H1 (cell line): Measurements from ENCODE around the gene WIPF3. TPM values are rescaled to one million over a fixed set of nuclear protein-coding genes. Genes with fewer than 3 reads are reported as not detected.

ENCODE experiments used
- CTCF ChIA-PET: fragments of 300-600 bp; sonication (Branson Sonifier 250); formaldehyde crosslinking; loops from one replicate; lab custom pipeline; 2021; ENCODE audit not compliant: partially characterized antibody; lab: Charles Lee
- POLR2A ChIA-PET: fragments of 300-600 bp; sonication (Branson Sonifier 250); formaldehyde crosslinking; loops from one replicate; lab custom pipeline; 2021; ENCODE audit warnings: inconsistent platforms; ENCODE audit not compliant: partially characterized antibody; lab: Charles Lee
- DNase-seq, 2 experiments: peaks; one replicate each; pipeline versions ENCODE4 v3.0.0 to v3.0.0-alpha.2; 2010 to 2022; ENCODE audit warnings: low spot score in 2 of 2, low read depth in 1 of 2, mixed read lengths in 1 of 2
- FAIRE-seq: peaks from 2 replicates; lab custom pipeline; 2011; peaks lifted over from hg19 to GRCh38; lab: Jason Lieb, UNC
- H2AFZ ChIP-seq: 2 replicates; pipeline ENCODE4 v1.8.1; 2012; ENCODE audit warnings: low read length, inconsistent platforms
- H2AK5ac ChIP-seq: 2 replicates; pipeline ENCODE4 v1.6.1; 2013; ENCODE audit warnings: low read depth, low read length
- H2BK120ac ChIP-seq: replicated peaks from 2 replicates; pipeline ENCODE3; 2013; ENCODE audit warnings: low read depth, low read length, inconsistent platforms
- H2BK12ac ChIP-seq: 2 replicates; pipeline ENCODE4 v1.6.1; 2013; ENCODE audit warnings: low read depth, low read length
- H2BK15ac ChIP-seq: 2 replicates; pipeline ENCODE4 v1.6.1; 2013; ENCODE audit warnings: low read length
- H2BK20ac ChIP-seq: 2 replicates; pipeline ENCODE4 v1.6.1; 2013; ENCODE audit warnings: low read length
- H2BK5ac ChIP-seq: 2 replicates; pipeline ENCODE4 v1.6.1; 2013; ENCODE audit warnings: low read depth, low read length
- H3K14ac ChIP-seq: 2 replicates; pipeline ENCODE4 v1.6.1; 2013; ENCODE audit warnings: inconsistent platforms; ENCODE audit not compliant: insufficient read length
- H3K18ac ChIP-seq: 2 replicates; pipeline ENCODE4 v1.6.1; 2013; ENCODE audit warnings: low read length; ENCODE audit errors: extremely low read depth
- H3K23ac ChIP-seq: 2 replicates; pipeline ENCODE4 v1.6.1; 2013; ENCODE audit warnings: inconsistent platforms; ENCODE audit not compliant: insufficient read length
- H3K23me2 ChIP-seq: 2 replicates; pipeline ENCODE4 v1.6.1; 2013; ENCODE audit warnings: low read depth, low read length
- H3K27ac ChIP-seq: 2 replicates; pipeline ENCODE4 v1.6.1; 2011; ENCODE audit warnings: low read depth, low read length, inconsistent platforms
- H3K27me3 ChIP-seq, 4 experiments: replicated peaks in 1 of 4; 1 replicate in 1 of 4; 2 replicates in 3 of 4; pipeline versions ENCODE4 v1.6.1 to v1.8.1; 2011 to 2013; ENCODE audit warnings: low read length in 3 of 4, mild to moderate bottlenecking in 3 of 4, inconsistent platforms in 2 of 4, mixed read lengths in 2 of 4, moderate library complexity in 1 of 4; ENCODE audit not compliant: control insufficient read depth in 3 of 4, insufficient read depth in 3 of 4; ENCODE audit errors: extremely low read depth in 1 of 4
- H3K36me3 ChIP-seq, 4 experiments: 2 replicates each; pipeline versions ENCODE4 v1.6.1 to v1.8.1; 2011 to 2013; ENCODE audit warnings: mild to moderate bottlenecking in 4 of 4, low read length in 3 of 4, moderate library complexity in 2 of 4, control low read depth in 1 of 4, inconsistent platforms in 1 of 4; ENCODE audit not compliant: insufficient read depth in 4 of 4, control insufficient read depth in 2 of 4
- H3K4ac ChIP-seq: replicated peaks from 2 replicates; pipeline ENCODE3; 2013; ENCODE audit warnings: low read length, low read depth, mixed read lengths, inconsistent platforms; ENCODE audit not compliant: insufficient read length
- H3K4me1 ChIP-seq, 4 experiments: replicated peaks in 1 of 4; 1 replicate in 1 of 4; 2 replicates in 3 of 4; pipeline versions ENCODE4 v1.6.1 to v1.8.1; 2011 to 2013; ENCODE audit warnings: low read length in 3 of 4, inconsistent platforms in 2 of 4, mixed read lengths in 1 of 4; ENCODE audit not compliant: insufficient read depth in 4 of 4, control insufficient read depth in 3 of 4
- H3K4me2 ChIP-seq, 2 experiments: 2 replicates each; pipeline versions ENCODE4 v1.6.1 to v1.8.1; 2011 to 2013; ENCODE audit warnings: low read depth in 2 of 2, low read length in 2 of 2, control low read depth in 1 of 2, inconsistent platforms in 1 of 2, mild to moderate bottlenecking in 1 of 2; ENCODE audit not compliant: insufficient read depth in 1 of 2
- H3K4me3 ChIP-seq, 4 experiments: fragments of 200-600, 300-600 bp in 1 of 4; sonication (generic), shearing (Covaris generic), sonication (Bioruptor Twin) in 1 of 4; 2 replicates each; pipeline versions ENCODE4 v1.5.1 to v1.8.1; 2011 to 2016; ENCODE audit warnings: low read length in 4 of 4, low read depth in 3 of 4, control low read depth in 2 of 4, inconsistent platforms in 2 of 4, mild to moderate bottlenecking in 2 of 4, mixed read lengths in 1 of 4, moderate library complexity in 1 of 4; ENCODE audit not compliant: insufficient read depth in 2 of 4; ENCODE audit errors: extremely low read depth in 1 of 4
- H3K56ac ChIP-seq: replicated peaks from 2 replicates; pipeline ENCODE3; 2013; ENCODE audit warnings: low read depth, mild to moderate bottlenecking, mixed read lengths, low read length, inconsistent platforms; ENCODE audit not compliant: insufficient read length
- H3K79me1 ChIP-seq: 2 replicates; pipeline ENCODE4 v1.6.1; 2013; ENCODE audit warnings: low read depth, low read length, control low read depth
- H3K79me2 ChIP-seq, 2 experiments: 2 replicates each; pipeline versions ENCODE4 v1.6.1 to v1.8.1; 2012 to 2013; ENCODE audit warnings: low read length in 2 of 2, mild to moderate bottlenecking in 2 of 2, inconsistent platforms in 1 of 2; ENCODE audit not compliant: insufficient read depth in 2 of 2, control insufficient read depth in 1 of 2
- H3K9ac ChIP-seq, 4 experiments: replicated peaks in 1 of 4; 1 replicate in 1 of 4; 2 replicates in 3 of 4; pipeline versions ENCODE4 v1.6.1 to v1.8.1; 2011 to 2013; ENCODE audit warnings: low read depth in 3 of 4, low read length in 3 of 4, control low read depth in 2 of 4, mild to moderate bottlenecking in 2 of 4, moderate library complexity in 2 of 4, inconsistent platforms in 1 of 4; ENCODE audit errors: extremely low read depth in 1 of 4
- H3K9me3 ChIP-seq, 2 experiments: 2 replicates each; pipeline versions ENCODE4 v1.6.1 to v1.8.1; 2012 to 2013; ENCODE audit warnings: mild to moderate bottlenecking in 2 of 2, moderate library complexity in 2 of 2, control low read depth in 1 of 2, inconsistent platforms in 1 of 2, low read depth in 1 of 2, low read length in 1 of 2, mixed read lengths in 1 of 2; ENCODE audit not compliant: insufficient read depth in 2 of 2
- H4K20me1 ChIP-seq, 2 experiments: replicated peaks in 1 of 2; 2 replicates each; pipeline versions ENCODE3 to v1.8.1; 2011 to 2013; ENCODE audit warnings: inconsistent platforms in 2 of 2, low read length in 2 of 2, mild to moderate bottlenecking in 1 of 2; ENCODE audit not compliant: insufficient read depth in 2 of 2, control insufficient read depth in 1 of 2
- H4K5ac ChIP-seq: 2 replicates; pipeline ENCODE4 v1.6.1; 2013; ENCODE audit warnings: low read length, low read depth, mixed read lengths, inconsistent platforms; ENCODE audit not compliant: insufficient read length
- H4K8ac ChIP-seq: 2 replicates; pipeline ENCODE4 v1.8.0; 2013; ENCODE audit warnings: mild to moderate bottlenecking, moderate library complexity, low read length, inconsistent platforms; ENCODE audit not compliant: insufficient read depth; ENCODE audit errors: extremely low read depth
- H4K91ac ChIP-seq: replicated peaks from 2 replicates; pipeline ENCODE3; 2013; ENCODE audit warnings: low read length, mixed read lengths, inconsistent platforms; ENCODE audit not compliant: insufficient read length
- BRCA1 ChIP-seq: IDR thresholded peaks from 2 replicates; pipeline ENCODE4 v1.6.1; 2012; ENCODE audit warnings: low read depth, low read length, improper control_type of control experiment
- CBX8 ChIP-seq: fragments of 300-800, 300-1000 bp; sonication (generic); IDR thresholded peaks from 2 replicates; pipeline ENCODE4 v1.7.1; 2016; ENCODE audit warnings: low read depth, low read length, borderline replicate concordance
- EZH2 ChIP-seq: fragments of 200-600 bp; sonication (generic); IDR thresholded peaks from 2 replicates; pipeline ENCODE4 v1.7.1; 2012; ENCODE audit warnings: low read depth, mild to moderate bottlenecking, moderate library complexity, low read length, inconsistent platforms; ENCODE audit not compliant: severe bottlenecking
- JUN ChIP-seq: IDR thresholded peaks from 2 replicates; pipeline ENCODE4 v1.6.1; 2011; ENCODE audit warnings: low read depth, mild to moderate bottlenecking, improper control_type of control experiment, low read length
- JUND ChIP-seq: IDR thresholded peaks from 2 replicates; pipeline ENCODE4 v1.6.1; 2011; ENCODE audit warnings: mild to moderate bottlenecking, improper control_type of control experiment, low read length
- WGBS, 2 experiments: shearing (Covaris generic) in 1 of 2; methylation state at CpG; one replicate each; pipeline versions ENCODE4 v1.1.6 to v1.1.7; 2013 to 2015; ENCODE audit warnings: low lambda C conversion rate in 2 of 2, mixed read lengths in 2 of 2, inconsistent platforms in 1 of 2, low coverage in 1 of 2, missing lambda C conversion rate in 1 of 2; ENCODE audit not compliant: insufficient replicate concordance in 2 of 2, insufficient coverage in 1 of 2, insufficient read length in 1 of 2; ENCODE audit errors: extremely low coverage in 1 of 2, missing lambda C conversion rate in 1 of 2; 5-methylcytosine and 5-hydroxymethylcytosine counted together
- polyA plus RNA-seq, 7 experiments: library from polyadenylated mRNA; depleted of rRNA in 3 of 7; stranded (reverse) in 5 of 7; unstranded in 2 of 7; fragments of >200 nt in 5 of 7; fragments of 200-250 nt in 2 of 7; gene quantifications; 1 replicate in 5 of 7; 2 replicates in 1 of 7; 4 replicates in 1 of 7; pipeline versions ENCODE4 v1.2.1 to v1.2.3, GENCODE V29; 2011 to 2013; ENCODE audit warnings: missing spikeins in 2 of 7, mixed read lengths in 2 of 7
- total RNA-seq: library from RNA; stranded (reverse); fragmentation: NEBNext Ultra II Directional; extraction: Animal tissue kit (Norgen Biotek cat#: 25700); gene quantifications from 2 replicates; pipeline ENCODE4 v1.2.1, GENCODE V29; 2021

WIPF3 gene
- total and polyA plus RNA-seq, 2 of the 8 experiments (the other 6 are each of a cell fraction or from before 2014, with no cell fraction given): 5.0 to 12.1 TPM

- H4K20me1 ChIP-seq: peaks cover 0 to 2% of the 10 kb centered on the region in 2 experiments
- no peak for TF ChIP-seq CBX8
- TF ChIP-seq JUND: no peak
- TF ChIP-seq BRCA1: no peak
- TF ChIP-seq JUN: no peak
- no peak for TF ChIP-seq EZH2
- H4K5ac ChIP-seq: no peak overlapping the region
- no peak overlapping the region for H3K18ac ChIP-seq
- H3K56ac ChIP-seq: no peak overlapping the region
- H3K9ac ChIP-seq: no peak overlapping the region
- no peaks in the 10 kb centered on the region for H3K9me3 ChIP-seq
- no peak for DNase-seq
- H2AK5ac ChIP-seq: 0 out of 2 replicates have a peak overlapping the region, but pooled peaks have one; percentile 19
- H3K4me1 ChIP-seq: peaks cover 0 to 7% (median 0%) of the 10 kb centered on the region in 4 experiments; a peak in 1 of 7 replicates
- no peak overlapping the region for H2BK12ac ChIP-seq
- no peak overlapping the region for H2BK5ac ChIP-seq
- no peaks in the 10 kb centered on the region for H3K79me2 ChIP-seq
- CTCF ChIA-PET: interaction anchor here (1.0 to 1.2 kb wide), 3 partner anchors 19 to 39 kb away, joined by 3 to 5 read pairs (median 3); no protein-coding TSS in a partner anchor
- 85% methylated on average over 2 of the region's 2 CpGs; no CpG with 5 or more reads in 1 of the 2 experiments for WGBS, 2 experiments
- no peak overlapping the region; the same call in 1 of the 2 replicates for H2BK15ac ChIP-seq
- no peak overlapping the region for H3K23ac ChIP-seq
- H2AFZ ChIP-seq: no peak overlapping the region
- no peak overlapping the region for H3K4ac ChIP-seq
- H3K14ac ChIP-seq: no peak overlapping the region
- FAIRE-seq: no peak
- no peaks in the 10 kb centered on the region; the same call in 1 of the 2 replicates for H3K23me2 ChIP-seq
- POLR2A ChIA-PET: interaction anchor here (1.1 kb wide), 1 partner anchor 92 kb away, joined by 3 read pairs; no protein-coding TSS in a partner anchor
- H2BK120ac ChIP-seq: no peak overlapping the region
- no peak overlapping the region for H4K8ac ChIP-seq
- H3K4me3 ChIP-seq: no peak overlapping the region
- no peak overlapping the region for H3K4me2 ChIP-seq
- H4K91ac ChIP-seq: peak overlapping the region; percentile 7
- no peaks in the 10 kb centered on the region for H3K36me3 ChIP-seq
- H3K27me3 ChIP-seq: no peaks in the 10 kb centered on the region
- H3K27ac ChIP-seq: no peak overlapping the region
- H3K79me1 ChIP-seq: no peaks in the 10 kb centered on the region
- no peak overlapping the region for H2BK20ac ChIP-seq
Measured at GRCh38 chr7:29853072-29853471, 46.8 kb downstream of the WIPF3 start.
